AG20443 (cell line): ENCODE measurements around the gene SNRPD3.
"Not testable (repeated sequence)": the region's sequence is repeated elsewhere in the genome, so short reads cannot be mapped to it uniquely, and the experiment has no call there.

Source experiments
- DNase-seq: peaks from one replicate; pipeline ENCODE4 v3.0.0; 2012; ENCODE audit warnings: low spot score, mixed read lengths

Gene SNRPD3

GRCh38 chr22:24609888-24610287 is 54.1 kb downstream of the SNRPD3 start:
- not testable (repeated sequence) for DNase-seq

- DNase-seq, result not testable (repeated sequence)
Measured at GRCh38 chr22:24614794-24615193, 59.0 kb downstream of the SNRPD3 start.

- not testable (repeated sequence) for DNase-seq
Measured at GRCh38 chr22:24621244-24621643, 65.4 kb downstream of the SNRPD3 start.

GRCh38 chr22:24622596-24622995 is 66.8 kb downstream of the SNRPD3 start:
- DNase-seq, result not testable (repeated sequence)
